ENCODE measurements around the gene SLC22A15. TPM values are rescaled to one million over a fixed set of nuclear protein-coding genes. Genes with fewer than 3 reads are reported as not detected.

Gene SLC22A15
- total RNA-seq, 1 donor from 2014 or later: 3.6 TPM

DNA sequence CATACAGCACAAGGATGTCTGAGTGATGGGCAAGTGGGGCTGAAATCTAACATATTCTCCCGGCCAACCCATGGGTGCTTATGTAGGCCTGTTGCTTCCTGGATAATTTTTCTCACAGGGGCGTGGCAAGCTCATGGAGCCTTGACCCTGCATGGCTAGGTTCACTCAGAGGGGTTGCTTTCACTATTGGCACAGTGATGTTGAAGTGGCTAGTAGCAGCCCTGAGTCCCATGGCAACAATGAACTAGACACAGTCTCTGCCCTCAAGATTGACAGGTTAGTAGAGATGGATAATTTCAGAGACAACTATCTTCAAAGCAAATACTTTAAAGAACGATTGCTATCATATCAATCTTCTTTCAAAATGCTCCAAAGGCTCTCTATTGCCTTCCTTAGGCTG lies 128.4 kb downstream of the SLC22A15 start:
- no peak for DNase-seq

DNA sequence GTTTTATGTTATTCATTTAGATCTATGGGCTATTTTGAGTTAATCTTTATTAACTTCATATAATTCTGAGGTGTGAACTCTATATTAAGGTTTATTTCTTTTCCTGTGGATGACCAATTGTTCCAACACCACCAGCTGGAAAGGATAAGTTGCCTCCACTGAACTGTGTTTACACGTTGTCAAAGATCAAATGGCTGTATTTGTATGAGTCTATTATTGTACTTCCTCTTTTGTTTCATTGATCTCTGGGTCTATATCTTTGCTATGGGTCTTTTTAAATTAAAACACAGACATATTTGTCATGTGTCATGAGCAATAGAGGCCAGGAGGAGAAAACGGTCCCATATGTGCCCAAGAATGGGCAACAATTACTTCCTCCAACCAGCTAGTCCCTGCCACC lies 129.7 kb downstream of the SLC22A15 start:
- no peak for DNase-seq

DNA sequence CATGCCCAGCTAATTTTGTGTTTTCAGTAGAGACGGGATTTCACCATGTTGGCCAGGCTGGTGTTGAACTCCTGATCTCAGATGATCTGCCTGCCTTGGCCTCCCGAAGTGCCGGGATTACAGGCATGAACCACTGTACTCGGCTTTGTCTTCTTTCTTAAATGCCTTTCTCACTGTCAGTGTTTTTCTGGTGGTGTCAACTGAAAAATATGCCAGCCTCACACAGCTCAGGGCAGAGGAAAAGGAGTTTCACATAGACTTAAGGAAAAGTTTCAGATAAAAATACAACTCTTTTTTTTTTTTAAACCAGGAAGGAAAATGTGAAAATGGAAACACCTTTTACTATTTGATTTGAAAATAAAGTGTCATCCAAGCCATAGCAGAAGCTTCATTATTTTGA lies 130.3 kb downstream of the SLC22A15 start:
- no peak for DNase-seq

GRCh38 chr1:116107371-116107770 lies 131.1 kb downstream of the SLC22A15 start:
- no peak for DNase-seq

GRCh38 chr1:116110567-116111523 lies 134.5 kb downstream of the SLC22A15 start, which contains the start of gene MAB21L3:
Gene MAB21L3 (plus strand): TSS chr1:116111399. CDS start chr1:116112616, 1,217 bp downstream.
- DNase-seq: no peak

- no peak for DNase-seq
Measured at GRCh38 chr1:116111524-116112021, 135.3 kb downstream of the SLC22A15 start.

GRCh38 chr1:116112388-116113140 lies 136.3 kb downstream of the SLC22A15 start:
- DNase-seq: no peak

GRCh38 chr1:116113615-116114014 lies 137.3 kb downstream of the SLC22A15 start:
- no peak for DNase-seq

- DNase-seq: peak; percentile 30
Measured at GRCh38 chr1:116115476-116116439, 139.4 kb downstream of the SLC22A15 start.

- no peak for DNase-seq
Measured at GRCh38 chr1:116118471-116118870, 142.2 kb downstream of the SLC22A15 start.

Other genes with a start within 250 kb of the SLC22A15 start
- gene CASQ2, start 207.8 kb upstream of the SLC22A15 start, total RNA-seq: 765 TPM
- 0.21 TPM for gene NHLH2, start 135.4 kb upstream of the SLC22A15 start, total RNA-seq
- 0.31 TPM for gene MAB21L3, start 134.9 kb downstream of the SLC22A15 start, total RNA-seq

All from tongue (tissue), 2 donors.